GM15510 (cell line): ENCODE results near the gene RBBP6.

ENCODE experiments used
- POLR2A ChIP-seq: IDR thresholded peaks from 3 replicates; pipeline ENCODE4 v1.6.1; 2011; ENCODE audit warnings: borderline replicate concordance; ENCODE audit not compliant: insufficient read length; ENCODE audit errors: extremely low read depth

The RBBP6 gene

GRCh38 chr16:24580665-24581064 is 41.3 kb downstream of the RBBP6 start:
- TF ChIP-seq POLR2A: no peak

- TF ChIP-seq POLR2A: no peak
These were observed 44.1 kb downstream of the RBBP6 start for GRCh38 chr16:24583494-24583893.

GRCh38 chr16:24589997-24590396 is 50.6 kb downstream of the RBBP6 start:
- no peak for TF ChIP-seq POLR2A

GRCh38 chr16:24598777-24599437 is 59.5 kb downstream of the RBBP6 start:
- no peak for TF ChIP-seq POLR2A

GRCh38 chr16:24609417-24609739 is 70.0 kb downstream of the RBBP6 start:
- TF ChIP-seq POLR2A: no peak

- no peak for TF ChIP-seq POLR2A
These were observed 70.5 kb downstream of the RBBP6 start for GRCh38 chr16:24609740-24610415.

GRCh38 chr16:24610416-24610755 is 71.0 kb downstream of the RBBP6 start:
- no peak for TF ChIP-seq POLR2A

GRCh38 chr16:24611310-24611709 is 71.9 kb downstream of the RBBP6 start:
- no peak for TF ChIP-seq POLR2A

- no peak for TF ChIP-seq POLR2A
These were observed 73.3 kb downstream of the RBBP6 start for GRCh38 chr16:24612656-24613055.

- TF ChIP-seq POLR2A: no peak
These were observed 78.1 kb downstream of the RBBP6 start for GRCh38 chr16:24617502-24617901.
